ENCODE results near the gene C17orf67.

C17orf67 gene

GRCh38 chr17:56808503-56808902 is 25.2 kb downstream of the C17orf67 start:
- DNase-seq (ENCODE audit: low read depth): no peak

- no peak for DNase-seq (ENCODE audit: low read depth)
These were observed 26.0 kb downstream of the C17orf67 start for GRCh38 chr17:56807723-56808122.

- DNase-seq (ENCODE audit: low read depth): no peak
These were observed 26.8 kb downstream of the C17orf67 start for GRCh38 chr17:56806949-56807348.

- DNase-seq (ENCODE audit: low read depth): no peak
These were observed 29.3 kb downstream of the C17orf67 start for GRCh38 chr17:56804454-56804853.

GRCh38 chr17:56803071-56803470 is 30.6 kb downstream of the C17orf67 start:
- no peak for DNase-seq (ENCODE audit: low read depth)

GRCh38 chr17:56801459-56802178 is 32.1 kb downstream of the C17orf67 start:
- no peak for DNase-seq (ENCODE audit: low read depth)

GRCh38 chr17:56798916-56799315 is 34.8 kb downstream of the C17orf67 start:
- no peak for DNase-seq (ENCODE audit: low read depth)

GRCh38 chr17:56796536-56796935 is 37.2 kb downstream of the C17orf67 start:
- no peak for DNase-seq (ENCODE audit: low read depth)

GRCh38 chr17:56795221-56795865 is 38.4 kb downstream of the C17orf67 start:
- DNase-seq (ENCODE audit: low read depth): no peak

- no peak for DNase-seq (ENCODE audit: low read depth)
These were observed 39.8 kb downstream of the C17orf67 start for GRCh38 chr17:56793957-56794356.

- no peak for DNase-seq (ENCODE audit: low read depth)
These were observed 40.2 kb downstream of the C17orf67 start for GRCh38 chr17:56793531-56793930.

GRCh38 chr17:56792267-56792666 is 41.5 kb downstream of the C17orf67 start:
- no peak for DNase-seq (ENCODE audit: low read depth)

- peak; percentile 91 for DNase-seq (ENCODE audit: low read depth)
These were observed 46.7 kb downstream of the C17orf67 start for GRCh38 chr17:56786989-56787482.

GRCh38 chr17:56785997-56786680 is 47.6 kb downstream of the C17orf67 start:
- no peak for DNase-seq (ENCODE audit: low read depth)

GRCh38 chr17:56785405-56785804 is 48.3 kb downstream of the C17orf67 start:
- DNase-seq (ENCODE audit: low read depth): no peak

GRCh38 chr17:56782338-56782737 is 51.4 kb downstream of the C17orf67 start:
- DNase-seq (ENCODE audit: low read depth): no peak

GRCh38 chr17:56781906-56782305 is 51.8 kb downstream of the C17orf67 start:
- DNase-seq (ENCODE audit: low read depth): no peak

GRCh38 chr17:56779898-56780777 is 53.6 kb downstream of the C17orf67 start:
- DNase-seq (ENCODE audit: low read depth): no peak

GRCh38 chr17:56779322-56779721 is 54.4 kb downstream of the C17orf67 start:
- no peak for DNase-seq (ENCODE audit: low read depth)

- DNase-seq (ENCODE audit: low read depth): no peak
These were observed 54.8 kb downstream of the C17orf67 start for GRCh38 chr17:56778898-56779297.

- DNase-seq (ENCODE audit: low read depth): no peak
These were observed 55.9 kb downstream of the C17orf67 start for GRCh38 chr17:56777859-56778258.

GRCh38 chr17:56774650-56775049 is 59.1 kb downstream of the C17orf67 start:
- no peak for DNase-seq (ENCODE audit: low read depth)
